IPS DF 6.9 (cell line): Measurements from ENCODE around the gene EPN2.

ENCODE experiments used
- DNase-seq: peaks from one replicate; pipeline ENCODE4 v3.0.0-alpha.2; 2013; ENCODE audit warnings: low read depth, low spot score
- H3K27ac ChIP-seq: one replicate; pipeline ENCODE4 v1.5.1; 2013; ENCODE audit warnings: low read length, control low read depth
- H3K27me3 ChIP-seq: 2 replicates; pipeline ENCODE4 v1.6.1; 2013; ENCODE audit warnings: mild to moderate bottlenecking, low read length; ENCODE audit not compliant: control insufficient read depth, insufficient read depth
- H3K36me3 ChIP-seq: 2 replicates; pipeline ENCODE4 v1.6.1; 2013; ENCODE audit warnings: low read length; ENCODE audit not compliant: control insufficient read depth, insufficient read depth
- H3K4me1 ChIP-seq: 2 replicates; pipeline ENCODE4 v1.6.1; 2013; ENCODE audit warnings: low read length; ENCODE audit not compliant: control insufficient read depth, insufficient read depth
- H3K4me3 ChIP-seq: 2 replicates; pipeline ENCODE4 v1.5.1; 2013; ENCODE audit warnings: mild to moderate bottlenecking, low read length
- H3K9me3 ChIP-seq: 2 replicates; pipeline ENCODE4 v1.6.1; 2013; ENCODE audit warnings: low read length, inconsistent platforms; ENCODE audit not compliant: control insufficient read depth, insufficient read depth
- WGBS: extraction: QIAGEN DNeasy Blood & Tissue Kit; methylation state at CpG from one replicate; pipeline ENCODE4 v1.1.7; 2013; ENCODE audit warnings: mixed read lengths, missing lambda C conversion rate; ENCODE audit not compliant: insufficient read length, insufficient coverage; 5-methylcytosine and 5-hydroxymethylcytosine counted together

The EPN2 gene

DNA sequence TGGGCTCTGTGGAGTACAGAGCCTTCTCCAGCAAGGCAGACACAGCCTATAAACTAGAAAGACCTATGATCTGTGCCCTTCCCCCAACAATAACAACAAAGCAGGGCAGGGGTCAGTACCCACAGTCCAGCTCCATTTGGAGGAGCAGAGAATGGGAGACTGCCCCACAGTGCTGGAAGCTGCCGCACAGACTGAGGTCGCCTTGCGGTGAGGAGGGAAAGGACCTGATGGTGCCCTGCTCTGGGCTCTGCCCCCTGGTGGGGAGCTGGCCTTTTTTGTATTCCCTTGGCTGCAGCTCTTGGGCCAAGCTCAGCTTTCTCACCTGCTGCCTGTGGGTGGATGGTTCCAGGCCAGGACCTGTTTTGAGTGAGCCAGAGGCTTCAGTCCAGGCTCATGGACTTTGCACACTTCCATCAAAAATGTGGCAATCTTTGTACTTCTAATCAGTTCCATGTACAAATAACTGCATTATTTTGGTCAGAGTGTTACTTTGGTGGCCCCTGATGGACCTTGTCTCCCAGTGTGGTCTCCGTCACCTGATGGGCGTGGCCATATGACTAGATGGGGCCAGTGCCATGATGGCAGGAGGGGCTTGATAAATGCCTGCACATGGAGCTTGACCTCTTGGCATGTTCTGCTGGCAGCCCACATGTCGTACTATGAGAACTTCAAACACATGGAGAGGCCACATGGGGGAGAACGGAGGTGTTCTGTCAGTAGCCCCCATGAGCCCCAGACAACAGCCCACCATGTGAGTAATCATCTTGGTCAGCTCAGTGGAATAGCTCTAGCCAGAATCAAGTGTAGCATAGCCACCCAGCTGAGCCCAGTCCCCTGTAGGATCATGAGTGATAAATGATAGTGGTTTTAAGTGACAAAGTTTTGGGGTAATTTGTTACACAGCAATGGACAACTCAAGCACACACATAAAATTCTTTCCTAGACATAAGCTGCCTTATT, 101.1 kb downstream of the EPN2 start:
- Histone ChIP-seq H3K27me3 (no peaks in the 10 kb centered on the region), H3K27ac (no peak overlapping the region), H3K36me3 (no peaks in the 10 kb centered on the region), H3K9me3 (no peaks in the 10 kb centered on the region), H3K4me3 (no peak overlapping the region), H3K4me1 (peaks cover 8% of the 10 kb centered on the region; the same call in 1 of the 2 replicates)
- peak; percentile 61 for DNase-seq
- WGBS = no CpG with 5 or more reads among the region's 7 CpGs

DNA sequence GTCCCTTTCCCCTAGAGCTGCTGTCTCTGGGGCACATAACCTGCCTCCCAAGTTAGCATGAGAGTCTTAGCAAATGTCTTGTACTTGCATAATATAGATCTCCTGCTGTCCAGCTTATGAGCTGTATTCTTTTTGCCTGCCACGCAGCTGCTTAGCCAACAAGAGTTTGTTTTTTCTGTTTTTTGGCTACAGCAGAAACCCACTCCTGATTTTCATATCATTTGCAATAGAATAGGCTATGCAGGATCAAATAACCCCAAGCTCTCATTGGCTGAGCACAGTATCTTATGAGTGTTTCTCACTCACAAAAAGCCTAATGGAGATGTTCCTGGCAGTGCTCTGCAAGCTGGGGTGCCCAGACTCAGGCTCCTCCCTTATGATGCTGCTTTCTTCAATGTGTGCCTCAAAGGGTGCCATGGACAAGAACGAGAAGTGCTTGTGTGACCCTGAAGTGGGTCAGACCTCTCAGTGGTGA, 102.2 kb downstream of the EPN2 start:
- no peak overlapping the region for H3K27ac ChIP-seq
- H3K4me3 ChIP-seq = no peak overlapping the region
- no CpG with 5 or more reads among the region's 2 CpGs for WGBS
- H3K36me3 ChIP-seq = no peaks in the 10 kb centered on the region
- no peaks in the 10 kb centered on the region for H3K9me3 ChIP-seq
- no peak for DNase-seq
- H3K4me1 ChIP-seq = peaks cover 8% of the 10 kb centered on the region; the same call in 1 of the 2 replicates
- H3K27me3 ChIP-seq = no peaks in the 10 kb centered on the region

DNA sequence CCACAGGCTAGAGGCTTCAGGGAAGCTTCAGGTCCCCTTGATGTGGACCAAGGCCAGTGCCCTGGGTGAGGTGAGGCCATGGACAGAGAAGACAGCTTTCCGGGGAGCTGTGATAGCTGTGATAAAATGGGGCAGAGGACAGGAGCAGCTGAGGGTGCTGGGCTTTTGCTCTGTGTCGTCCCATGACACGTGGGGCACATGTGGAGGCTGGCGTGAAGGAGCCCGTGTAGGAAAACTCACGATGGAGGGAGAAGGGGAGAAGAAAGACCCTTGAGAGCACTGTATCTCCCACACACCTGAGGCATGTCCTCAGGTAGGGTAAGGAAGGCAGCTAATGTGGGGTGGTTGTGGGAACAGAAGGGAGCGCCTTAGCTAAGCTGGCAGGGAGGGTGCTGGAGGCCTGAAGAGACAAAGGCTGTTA, 104.1 kb downstream of the EPN2 start:
- Histone ChIP-seq H3K36me3 (no peaks in the 10 kb centered on the region; the same call in 1 of the 2 replicates), H3K9me3 (no peaks in the 10 kb centered on the region), H3K27ac (no peak overlapping the region), H3K27me3 (no peaks in the 10 kb centered on the region), H3K4me1 (peaks cover 8% of the 10 kb centered on the region; the same call in 1 of the 2 replicates), H3K4me3 (no peak overlapping the region)
- no CpG with 5 or more reads among the region's 7 CpGs for WGBS
- no peak for DNase-seq

DNA sequence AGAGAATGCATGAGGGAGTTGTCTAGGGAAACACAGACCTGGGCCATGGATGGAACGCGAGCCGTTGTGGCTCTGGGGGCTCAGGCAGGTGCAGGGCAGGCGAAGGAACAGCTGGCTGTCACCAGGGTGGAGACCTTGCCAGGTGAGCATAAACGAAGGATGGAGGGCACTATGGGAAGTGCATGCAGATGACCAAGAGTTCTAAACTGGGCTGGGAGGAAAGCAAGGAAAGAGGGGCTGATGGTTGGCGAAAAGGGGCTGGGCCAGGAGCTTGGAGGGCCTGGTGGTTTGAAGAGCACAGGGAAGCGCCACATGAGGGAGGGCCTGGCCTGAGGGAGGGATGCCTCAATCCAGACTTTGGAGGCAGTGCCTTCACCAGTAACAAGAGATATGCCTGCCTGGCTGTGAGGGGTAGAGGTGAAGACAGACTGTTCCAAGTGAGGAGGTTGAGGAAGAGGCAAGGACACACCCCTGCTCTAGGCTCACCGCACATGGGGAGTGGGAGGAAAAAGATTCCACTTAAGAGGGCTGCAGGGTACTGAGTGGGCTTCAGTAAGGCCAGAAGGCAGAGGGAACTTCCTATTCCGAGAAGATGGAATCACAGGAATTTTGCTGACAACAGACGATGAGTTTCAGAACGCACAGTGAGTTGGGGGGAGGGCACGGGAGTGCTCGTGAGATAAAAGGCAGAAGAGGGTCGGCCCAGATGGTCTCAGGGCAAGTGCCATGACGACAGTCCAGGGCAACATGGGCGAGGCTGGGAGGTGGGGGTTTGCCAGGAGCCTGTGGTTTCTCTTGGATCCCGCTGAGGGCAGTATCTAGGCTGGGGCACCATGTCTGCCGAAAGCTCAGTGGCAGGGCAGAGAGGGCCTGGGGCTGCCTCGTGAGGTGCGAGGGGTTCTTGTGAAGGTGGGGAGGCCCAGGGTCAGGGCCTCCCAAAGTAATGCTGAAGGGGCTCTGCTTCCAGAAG, 104.8 kb downstream of the EPN2 start:
- Histone ChIP-seq H3K4me3 (no peak overlapping the region), H3K4me1 (peaks cover 8% of the 10 kb centered on the region; the same call in 1 of the 2 replicates), H3K9me3 (no peaks in the 10 kb centered on the region), H3K27me3 (no peaks in the 10 kb centered on the region), H3K27ac (no peak overlapping the region), H3K36me3 (no peaks in the 10 kb centered on the region; the same call in 1 of the 2 replicates)
- no peak for DNase-seq
- WGBS = no CpG with 5 or more reads among the region's 20 CpGs

DNA sequence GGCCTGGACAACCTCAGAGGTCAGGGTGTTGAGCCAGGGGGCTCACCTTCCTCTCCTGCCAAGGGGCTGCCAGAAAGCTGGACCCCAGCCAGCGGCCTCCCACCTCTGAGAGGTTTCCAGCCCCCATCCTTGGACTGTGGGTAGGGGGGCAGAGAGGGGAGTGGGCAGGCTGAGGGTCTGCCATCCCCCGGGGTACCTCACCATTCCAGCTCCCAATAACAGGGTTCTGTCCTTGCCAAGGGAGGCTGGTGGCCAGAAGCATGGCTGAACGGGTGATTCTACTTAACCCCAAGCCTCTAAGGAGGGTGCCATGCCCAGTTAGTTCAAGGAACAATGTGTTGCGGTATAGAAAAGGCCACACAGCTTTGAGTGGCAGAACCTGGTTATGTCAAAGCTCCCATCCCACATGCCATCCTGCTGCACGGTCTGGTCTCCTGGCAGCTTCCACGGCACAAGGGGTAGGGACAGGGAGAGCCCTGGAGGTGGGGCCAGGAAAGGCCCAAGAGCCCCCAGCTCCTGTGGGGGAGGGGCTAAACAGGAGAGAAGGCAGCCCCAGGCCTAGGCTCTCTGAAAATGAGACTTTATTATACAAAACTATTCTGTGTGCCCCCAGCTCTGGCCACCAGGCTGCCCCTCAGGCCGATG, 105.6 kb downstream of the EPN2 start:
- WGBS = no CpG with 5 or more reads among the region's 7 CpGs
- Histone ChIP-seq H3K27ac (no peak overlapping the region), H3K4me3 (no peak overlapping the region), H3K27me3 (no peaks in the 10 kb centered on the region), H3K4me1 (peaks cover 8% of the 10 kb centered on the region; the same call in 1 of the 2 replicates), H3K9me3 (no peaks in the 10 kb centered on the region), H3K36me3 (no peaks in the 10 kb centered on the region; the same call in 1 of the 2 replicates)
- no peak for DNase-seq

DNA sequence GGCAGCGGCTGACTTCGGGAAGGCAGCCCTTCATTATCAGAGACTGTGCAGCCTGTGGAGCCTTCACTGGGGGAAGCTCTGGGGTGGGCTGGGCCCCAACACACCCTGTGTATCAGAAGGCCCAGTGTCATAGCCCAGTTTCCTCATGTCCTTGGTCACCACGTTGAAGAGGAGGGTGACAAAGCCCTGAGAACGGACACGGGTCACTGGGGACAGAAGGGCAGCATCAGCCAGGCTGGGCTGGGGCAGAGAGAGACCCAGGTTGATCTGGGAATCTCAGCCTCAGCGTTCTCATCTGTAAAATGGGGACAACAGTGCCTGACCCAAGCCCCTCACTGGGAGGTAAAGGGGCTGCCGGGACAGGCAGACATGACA, 106.1 kb downstream of the EPN2 start:
- WGBS = no CpG with 5 or more reads among the region's 7 CpGs
- Histone ChIP-seq H3K27me3 (no peaks in the 10 kb centered on the region), H3K9me3 (no peaks in the 10 kb centered on the region), H3K27ac (no peak overlapping the region), H3K4me1 (peaks cover 8% of the 10 kb centered on the region; the same call in 1 of the 2 replicates), H3K36me3 (no peaks in the 10 kb centered on the region; the same call in 1 of the 2 replicates), H3K4me3 (no peak overlapping the region)
- no peak for DNase-seq

DNA sequence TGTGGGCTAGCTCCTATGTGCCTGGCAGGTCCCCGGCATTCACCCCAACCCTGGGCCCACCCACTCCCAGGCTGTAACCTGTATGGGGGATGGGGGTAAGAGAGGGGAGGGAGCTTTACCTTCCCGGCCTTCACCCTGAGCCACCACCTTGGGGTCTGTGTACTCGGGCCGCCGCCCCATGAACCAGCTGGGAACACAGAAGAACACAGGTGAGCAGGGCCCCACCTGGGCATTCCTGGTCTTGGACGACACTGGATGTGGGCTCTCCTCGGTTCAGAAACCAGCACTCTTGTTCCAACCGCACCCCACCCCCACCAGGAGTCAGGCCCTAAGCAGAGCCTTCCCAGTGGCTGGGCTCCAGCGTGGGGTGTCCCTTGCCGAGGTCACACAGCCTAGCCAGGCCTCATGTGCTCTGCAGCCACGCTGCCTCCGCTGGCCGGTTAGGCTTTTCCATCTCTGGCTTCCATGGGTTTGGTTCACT, 106.5 kb downstream of the EPN2 start:
- Histone ChIP-seq H3K27ac (no peak overlapping the region), H3K9me3 (no peaks in the 10 kb centered on the region), H3K4me3 (no peak overlapping the region), H3K36me3 (no peaks in the 10 kb centered on the region; the same call in 1 of the 2 replicates), H3K27me3 (no peaks in the 10 kb centered on the region), H3K4me1 (peaks cover 5% of the 10 kb centered on the region; the same call in 1 of the 2 replicates)
- WGBS = no CpG with 5 or more reads among the region's 13 CpGs
- no peak for DNase-seq

DNA sequence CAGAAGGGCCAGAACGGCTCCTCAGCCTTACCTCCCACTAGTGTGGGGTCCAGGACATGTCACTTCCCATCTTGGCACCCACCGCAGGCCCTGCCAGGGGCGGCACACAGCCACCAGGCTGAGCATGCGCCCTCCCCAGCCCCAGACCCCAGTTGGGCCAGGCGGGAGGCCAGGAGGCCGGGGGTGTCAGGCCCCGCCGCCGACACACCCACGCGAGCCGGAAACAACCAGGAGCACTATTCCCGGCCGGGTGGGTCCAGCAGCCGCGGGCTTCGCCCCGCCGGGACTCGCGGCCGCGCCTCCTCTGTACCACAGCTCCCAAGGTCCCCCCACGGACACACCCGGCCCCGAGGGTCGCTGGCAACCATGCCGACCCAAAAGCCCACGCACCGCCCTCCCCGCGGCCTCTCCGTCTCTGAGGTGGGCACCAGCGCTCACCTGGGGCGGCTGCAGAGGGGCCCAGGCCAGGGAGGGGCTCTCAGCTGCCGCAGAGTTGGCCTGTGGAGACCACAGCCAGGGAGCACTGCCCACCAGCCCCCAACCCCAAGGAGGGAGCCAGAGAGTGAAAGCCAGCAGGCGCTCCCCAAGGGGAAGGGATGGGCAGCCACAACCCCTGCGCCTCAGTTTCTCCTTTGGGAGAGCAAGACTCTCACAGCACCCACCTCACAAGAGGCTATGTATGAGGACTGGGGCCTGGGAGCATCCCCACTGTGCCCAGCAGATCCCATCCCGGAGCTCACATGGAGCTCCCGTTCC, 107.3 kb downstream of the EPN2 start:
- Histone ChIP-seq H3K36me3 (no peaks in the 10 kb centered on the region; the same call in 1 of the 2 replicates), H3K27ac (no peak overlapping the region)
- no CpG with 5 or more reads among the region's 40 CpGs for WGBS

DNA sequence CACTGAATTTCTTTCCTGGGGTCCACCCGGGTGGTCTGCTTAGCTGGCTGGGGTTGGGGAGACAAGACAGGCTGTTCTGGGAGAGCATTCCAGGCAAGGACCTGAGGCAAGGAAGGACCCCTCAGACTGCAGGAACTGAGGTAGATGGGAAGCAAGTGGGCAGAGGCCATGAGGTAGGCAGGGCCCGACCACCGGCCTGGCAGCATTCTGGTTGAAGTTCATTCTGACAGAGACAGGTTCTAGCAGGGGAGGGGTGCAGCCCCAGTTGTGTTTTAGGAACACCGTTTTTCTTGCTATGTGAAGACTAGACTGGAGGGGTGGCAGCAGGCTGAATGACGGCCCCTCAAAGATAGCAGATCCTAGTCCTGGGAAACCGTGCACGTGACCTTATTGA, 107.9 kb downstream of the EPN2 start:
- H3K27me3 ChIP-seq = no peaks in the 10 kb centered on the region
- no CpG with 5 or more reads among the region's 7 CpGs for WGBS
- H3K27ac ChIP-seq = no peak overlapping the region
- no peaks in the 10 kb centered on the region for H3K9me3 ChIP-seq
- 0 out of 2 replicates have a peak, but pooled peaks cover 2% of the 10 kb centered on the region for H3K4me1 ChIP-seq
- DNase-seq = no peak
- no peaks in the 10 kb centered on the region; the same call in 1 of the 2 replicates for H3K36me3 ChIP-seq
- no peak overlapping the region for H3K4me3 ChIP-seq

More for the DNA sequence above, 107.3 kb downstream of the EPN2 start:
- H3K4me1 ChIP-seq = peaks cover 5% of the 10 kb centered on the region; the same call in 1 of the 2 replicates
- H3K4me3 ChIP-seq = no peak overlapping the region
- no peaks in the 10 kb centered on the region for H3K27me3 ChIP-seq
- no peaks in the 10 kb centered on the region for H3K9me3 ChIP-seq
- DNase-seq = no peak
